GOT3 (cell line): ENCODE data around the gene CEP104.
A peak's percentile ranks its signal among the peaks of the same experiment; 100 is the strongest.

Source experiments
- DNase-seq: peaks from one replicate; lab custom pipeline; 2025; ENCODE audit warnings: mixed read lengths; lab: John Stamatoyannopoulos, UW

The CEP104 gene

DNA sequence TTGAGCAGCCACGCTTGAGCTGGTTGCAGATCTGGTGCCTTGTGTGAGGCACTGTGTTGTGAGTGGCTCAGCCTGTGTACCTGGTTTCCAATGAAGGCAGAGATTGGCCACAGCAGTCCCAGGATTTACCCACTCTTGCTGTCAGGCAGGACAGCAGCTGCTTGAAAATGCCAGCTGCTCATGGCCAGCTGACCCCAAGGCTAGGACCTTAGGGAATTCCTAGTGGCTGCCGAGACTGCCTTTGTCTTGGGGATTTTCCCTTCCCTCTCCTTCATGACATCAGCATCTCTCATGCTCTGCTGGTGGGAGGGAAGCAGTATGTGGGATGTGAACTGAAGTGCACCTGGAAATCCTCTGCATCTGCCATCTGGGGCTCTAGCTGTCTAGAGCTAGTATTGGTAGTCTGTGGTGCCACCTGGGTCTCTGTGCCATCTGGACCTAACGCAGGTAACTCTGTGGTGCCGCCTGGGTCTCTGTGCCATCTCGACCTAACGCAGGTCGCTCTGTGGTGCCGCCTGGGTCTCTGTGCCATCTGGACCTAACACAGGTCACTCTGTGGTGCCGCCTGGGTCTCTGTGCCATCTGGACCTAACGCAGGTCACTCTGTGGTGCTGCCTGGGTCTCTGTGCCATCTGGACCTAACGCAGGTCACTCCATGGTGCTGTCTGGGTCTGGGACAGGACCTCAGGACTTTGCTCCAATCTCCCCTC lies 56.9 kb downstream of the CEP104 start:
- no peak for DNase-seq

DNA sequence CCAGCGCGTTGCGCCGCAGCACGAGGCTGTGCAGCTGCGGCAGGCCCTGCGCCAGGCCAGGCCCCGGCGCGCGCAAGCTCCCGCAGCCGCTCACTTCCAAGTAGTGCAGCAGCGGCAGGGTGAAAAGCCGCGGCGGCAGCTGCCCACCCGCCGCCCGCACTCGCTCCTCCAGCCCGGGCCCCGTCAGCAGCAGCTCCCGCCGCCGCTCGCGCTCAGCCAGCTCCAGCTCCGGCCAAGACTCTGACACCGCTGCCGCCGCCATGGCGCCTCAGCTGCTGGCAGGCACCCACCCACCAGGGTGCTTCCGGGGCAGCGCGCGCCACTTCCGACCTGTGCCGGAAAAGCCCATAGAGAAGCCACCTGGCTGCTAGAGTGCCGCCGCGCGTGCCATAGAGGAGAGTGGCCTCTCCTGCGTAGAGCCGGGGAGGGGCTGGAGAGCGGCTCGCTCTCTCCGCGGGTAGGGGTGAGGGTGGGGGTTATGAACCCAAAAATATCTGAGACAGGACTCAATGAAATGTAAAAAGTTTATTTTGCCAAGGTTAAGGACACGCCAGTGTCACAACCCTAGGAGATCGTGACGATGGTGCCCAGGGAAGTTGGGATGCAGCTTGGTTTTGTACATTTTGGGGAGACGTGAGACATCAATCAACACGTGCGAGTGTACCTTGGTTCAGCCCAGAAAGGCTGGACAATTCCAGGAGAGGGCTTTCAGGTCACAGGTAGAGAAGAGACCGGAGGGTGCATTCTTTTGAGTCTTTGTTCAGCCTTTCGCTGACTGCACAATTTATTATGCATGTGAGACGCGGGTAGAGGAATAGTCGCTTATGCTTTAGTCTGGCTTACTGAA lies 60.6 kb downstream of the CEP104 start, which contains the start of gene LRRC47:
TSS of gene LRRC47 (minus strand) at position 284 of the 847 bp plus-strand sequence. CDS start at position 262, 22 bp downstream.
- peak; percentile 52 for DNase-seq

DNA sequence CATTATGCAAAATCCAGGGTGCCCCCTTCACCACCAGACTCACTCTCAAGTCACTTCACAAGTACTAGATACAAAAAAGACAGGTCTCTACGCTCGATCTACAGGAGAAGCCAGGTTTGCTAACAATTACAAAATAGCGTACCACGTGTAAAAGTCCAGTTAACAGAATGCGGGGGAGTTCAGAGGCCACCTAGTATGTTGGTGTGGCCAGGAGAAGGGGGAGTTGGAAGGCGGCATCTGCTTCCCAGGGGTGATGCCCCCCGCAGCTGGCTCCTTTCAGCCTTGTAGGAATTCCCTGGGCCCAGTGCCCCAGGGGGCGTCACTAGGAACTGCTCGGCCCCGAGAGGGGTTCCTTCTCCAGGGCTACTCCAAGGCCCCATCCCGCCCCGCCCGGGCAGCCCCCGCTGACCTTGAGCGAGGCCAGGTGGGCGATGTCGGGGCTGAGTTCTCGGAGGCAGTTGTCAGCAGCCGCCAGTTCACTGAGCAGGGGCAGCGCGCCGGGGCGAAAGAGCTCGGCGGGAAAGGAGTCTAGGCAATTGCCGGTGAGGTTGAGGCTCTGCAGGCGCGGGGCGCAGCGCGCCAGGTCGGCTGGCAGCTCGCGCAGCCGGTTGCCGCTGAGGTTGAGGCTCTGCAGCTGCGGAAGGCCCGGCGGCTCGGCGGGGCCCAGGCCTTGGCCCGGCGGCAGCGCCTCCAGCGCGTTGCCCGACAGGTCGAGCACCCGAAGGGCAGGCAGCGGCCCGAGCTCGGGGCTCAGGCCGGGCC lies 61.4 kb downstream of the CEP104 start:
- DNase-seq: no peak

DNA sequence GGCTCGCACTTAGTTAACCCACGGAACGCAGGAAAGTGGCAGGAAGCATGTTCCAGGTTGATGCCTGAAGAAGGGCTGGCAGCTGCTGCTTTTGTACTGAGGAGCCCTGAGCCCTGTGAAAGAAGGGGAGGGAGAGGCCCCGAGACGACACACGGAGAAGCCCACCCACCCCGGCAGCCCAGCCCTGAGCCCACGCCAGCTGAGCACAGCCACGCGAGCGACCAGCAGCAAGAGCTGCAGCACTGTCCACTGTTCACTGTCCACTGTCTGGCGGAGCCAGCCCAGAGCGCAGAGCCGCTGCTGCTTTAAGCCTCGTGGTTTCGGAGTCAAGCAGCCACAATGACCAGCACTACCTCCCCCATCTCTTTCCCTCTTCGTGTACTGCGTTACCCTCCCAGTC lies 66.1 kb downstream of the CEP104 start:
- no peak for DNase-seq

DNA sequence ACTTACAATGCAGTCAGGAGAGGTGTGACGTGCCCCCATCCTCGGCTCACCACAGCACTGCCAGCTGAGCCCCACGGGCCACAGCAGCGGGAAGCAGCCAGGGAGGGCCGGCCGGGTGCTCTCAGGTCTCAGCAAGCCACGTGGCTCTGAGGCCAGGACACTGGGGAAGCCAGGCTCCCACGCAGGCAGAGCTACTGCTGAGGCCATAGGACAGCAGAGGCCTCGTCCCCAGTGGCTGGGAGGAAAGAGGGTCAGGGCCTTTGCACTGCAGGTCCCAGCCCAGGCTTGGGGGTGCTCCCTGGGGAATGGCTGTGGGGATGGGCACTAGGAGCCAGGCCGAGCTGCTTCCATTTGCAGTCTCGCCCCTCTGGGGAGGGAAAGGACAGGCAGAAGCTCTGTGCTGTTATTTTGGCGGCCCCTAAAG lies 66.5 kb downstream of the CEP104 start:
- no peak for DNase-seq

DNA sequence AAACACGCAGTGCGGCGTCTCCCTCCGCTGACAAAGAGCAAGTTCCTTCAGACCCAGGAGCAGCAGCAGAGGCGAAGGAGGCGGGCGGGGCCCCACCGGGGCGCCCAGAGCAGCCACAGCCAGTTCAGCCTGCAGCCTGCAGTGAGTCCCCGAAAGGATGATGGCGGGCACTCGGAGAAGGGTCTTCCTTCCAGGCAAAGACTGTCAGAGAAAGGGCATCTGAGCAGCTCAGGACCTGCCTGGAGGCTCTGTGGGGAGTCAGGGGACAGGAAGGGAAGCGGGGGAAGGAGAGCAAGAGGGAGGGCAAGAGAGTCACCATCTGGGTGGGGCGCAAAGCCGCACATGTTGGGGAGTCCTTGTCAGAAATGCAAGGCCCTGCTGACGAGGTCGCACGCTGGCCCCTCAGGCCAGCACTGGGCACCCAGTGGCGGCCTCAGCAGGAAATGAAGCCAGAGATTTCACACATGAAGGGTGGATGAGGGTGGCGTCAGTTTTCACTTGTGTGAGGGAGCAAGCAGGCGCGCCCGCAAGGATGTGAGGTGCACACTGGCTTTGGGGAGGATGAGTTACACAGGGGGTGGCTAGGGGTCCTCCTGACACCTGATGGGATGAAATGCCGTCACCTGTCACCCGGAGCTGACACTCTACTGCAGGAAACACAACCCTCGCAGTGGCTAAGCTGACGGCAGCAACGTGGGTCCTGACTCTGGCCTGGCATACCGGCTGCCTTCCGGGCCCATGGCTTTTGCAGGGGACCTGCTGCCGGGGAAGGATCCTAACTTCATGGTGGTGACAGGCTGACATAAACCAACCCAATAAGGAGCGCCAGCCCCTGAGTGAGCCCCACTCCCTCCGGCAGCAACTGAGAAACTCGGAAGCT lies 67.3 kb downstream of the CEP104 start:
- DNase-seq: no peak

DNA sequence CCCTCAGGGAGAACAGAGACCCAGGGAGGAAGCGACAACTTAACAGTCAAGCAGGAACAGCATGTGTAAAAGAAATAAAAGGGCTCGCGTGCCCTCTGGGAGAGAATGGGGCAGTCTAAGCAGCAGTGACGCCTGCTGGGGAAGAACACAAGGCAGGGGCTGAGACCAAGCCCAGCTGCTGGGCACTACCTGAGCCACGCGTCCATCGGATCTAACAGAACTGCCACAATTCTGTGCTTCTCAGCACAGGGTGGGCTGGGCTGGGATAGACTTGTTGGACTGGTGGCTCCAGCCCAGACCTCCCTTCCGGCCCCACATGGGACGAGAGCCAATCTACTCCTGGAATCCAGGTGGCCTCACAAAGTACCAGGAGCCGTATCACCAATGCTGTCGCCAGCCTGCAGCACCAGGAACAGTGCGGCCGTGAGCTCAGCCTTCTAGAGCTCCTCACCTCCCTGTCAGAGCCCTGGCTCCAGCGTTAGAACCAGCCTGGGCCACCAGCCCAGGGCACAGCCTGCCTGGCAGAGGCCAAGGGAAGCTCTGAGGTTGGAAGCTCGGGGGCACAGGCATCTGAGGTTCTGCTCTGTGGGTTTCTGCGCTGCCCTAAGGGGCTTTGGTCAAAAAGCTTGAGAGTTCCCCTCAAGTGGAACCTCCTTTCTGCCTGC lies 68.1 kb downstream of the CEP104 start:
- DNase-seq: no peak

DNA sequence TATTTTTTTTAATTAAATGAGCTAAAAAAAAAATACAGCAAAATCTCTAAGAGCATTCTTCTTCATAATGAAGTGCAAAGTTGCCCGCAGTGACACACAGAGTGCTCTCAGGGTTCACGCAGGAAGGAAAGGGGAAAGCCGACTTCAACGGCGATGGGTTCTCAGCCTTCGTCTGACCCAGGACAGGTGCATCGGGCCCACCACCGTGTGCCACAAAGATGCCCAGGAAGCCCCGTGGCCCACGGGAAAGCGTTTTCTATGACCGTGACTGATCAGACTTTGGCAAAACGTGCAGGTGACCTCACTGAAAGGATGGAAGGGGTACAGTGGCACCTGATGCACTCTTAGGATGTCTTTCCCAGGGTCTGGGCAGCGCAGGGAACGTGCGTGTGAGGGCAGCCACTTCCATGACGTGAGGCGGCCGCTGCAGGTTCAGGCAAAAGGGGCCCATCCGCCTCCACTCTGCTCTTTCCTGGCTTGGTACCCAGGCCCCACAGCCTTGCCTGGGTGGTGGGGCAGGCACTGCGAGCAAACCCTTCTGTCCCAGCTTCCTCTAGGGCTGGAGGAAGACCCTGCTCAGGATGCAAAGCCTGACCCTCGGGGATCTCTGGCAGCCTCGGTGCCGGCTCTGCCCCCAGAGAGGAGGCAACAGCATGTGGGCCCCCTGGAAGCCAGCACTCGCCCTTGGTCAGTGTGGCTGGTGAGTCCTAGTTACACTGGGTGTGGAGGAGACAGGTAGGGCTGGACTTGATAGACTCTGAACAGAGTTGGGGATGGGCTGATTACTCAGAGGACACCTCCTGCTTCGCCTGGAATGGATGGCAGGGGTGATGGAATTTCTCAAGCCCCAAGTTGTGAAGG lies 69.0 kb downstream of the CEP104 start:
- no peak for DNase-seq

DNA sequence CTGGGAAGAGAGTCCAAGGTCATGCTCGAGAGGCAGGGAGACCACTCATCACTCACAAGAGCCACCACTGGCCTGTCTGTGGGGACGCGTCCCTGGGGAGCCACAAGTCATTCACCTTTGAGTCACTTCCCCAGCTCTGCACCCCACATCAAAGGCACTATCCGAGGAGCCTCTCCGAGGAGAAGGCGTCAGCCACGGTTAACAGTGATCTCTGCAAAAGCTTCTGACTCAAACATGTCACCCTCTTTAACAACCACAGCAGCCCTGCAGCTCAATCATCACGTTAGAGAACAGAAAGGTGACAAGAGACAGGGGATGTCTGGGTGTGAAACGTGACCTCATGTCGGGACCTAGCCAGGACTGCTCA lies 69.7 kb downstream of the CEP104 start:
- no peak for DNase-seq

DNA sequence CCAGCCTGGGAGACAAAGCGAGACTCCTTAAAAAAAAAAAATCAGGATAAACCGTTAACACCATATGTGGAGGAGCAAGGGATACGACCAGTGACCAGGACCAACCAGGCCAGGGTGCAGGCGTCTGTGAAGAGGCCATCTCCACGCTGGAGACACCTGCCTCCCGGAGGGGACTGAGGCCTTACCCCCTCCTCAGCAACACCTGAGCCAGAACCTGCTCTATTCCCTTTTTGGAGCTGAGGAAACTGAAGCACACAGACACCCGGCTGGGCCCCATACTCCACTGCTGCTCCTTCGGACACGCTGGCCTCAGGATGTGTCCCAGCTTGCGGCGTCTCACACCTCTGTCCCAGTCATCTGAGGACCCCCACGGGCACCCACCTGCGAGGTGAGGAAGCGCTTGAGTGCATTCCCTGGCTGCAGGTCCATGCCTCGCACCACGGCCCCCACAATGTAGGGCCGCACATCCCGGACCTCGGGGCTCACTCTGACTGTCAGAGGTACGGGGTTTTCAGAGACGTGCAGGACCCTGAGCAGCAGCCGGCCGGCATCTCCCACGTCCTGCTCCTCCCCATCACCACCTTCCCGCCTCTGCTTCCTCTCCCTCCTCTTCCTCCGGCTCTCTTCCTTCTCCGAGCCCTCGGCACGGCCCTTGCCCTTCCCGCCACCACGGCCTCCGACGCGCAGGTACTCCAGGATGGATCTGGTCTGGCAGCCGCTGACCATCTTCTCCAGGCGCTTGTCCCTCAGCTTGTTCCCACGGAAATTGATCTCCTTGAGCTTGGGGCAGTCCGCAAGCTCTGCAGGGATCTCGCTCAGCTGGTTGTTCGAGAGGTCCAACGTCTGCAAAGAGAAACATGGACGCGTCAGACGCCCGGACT lies 70.3 kb downstream of the CEP104 start:
- DNase-seq: no peak

DNA sequence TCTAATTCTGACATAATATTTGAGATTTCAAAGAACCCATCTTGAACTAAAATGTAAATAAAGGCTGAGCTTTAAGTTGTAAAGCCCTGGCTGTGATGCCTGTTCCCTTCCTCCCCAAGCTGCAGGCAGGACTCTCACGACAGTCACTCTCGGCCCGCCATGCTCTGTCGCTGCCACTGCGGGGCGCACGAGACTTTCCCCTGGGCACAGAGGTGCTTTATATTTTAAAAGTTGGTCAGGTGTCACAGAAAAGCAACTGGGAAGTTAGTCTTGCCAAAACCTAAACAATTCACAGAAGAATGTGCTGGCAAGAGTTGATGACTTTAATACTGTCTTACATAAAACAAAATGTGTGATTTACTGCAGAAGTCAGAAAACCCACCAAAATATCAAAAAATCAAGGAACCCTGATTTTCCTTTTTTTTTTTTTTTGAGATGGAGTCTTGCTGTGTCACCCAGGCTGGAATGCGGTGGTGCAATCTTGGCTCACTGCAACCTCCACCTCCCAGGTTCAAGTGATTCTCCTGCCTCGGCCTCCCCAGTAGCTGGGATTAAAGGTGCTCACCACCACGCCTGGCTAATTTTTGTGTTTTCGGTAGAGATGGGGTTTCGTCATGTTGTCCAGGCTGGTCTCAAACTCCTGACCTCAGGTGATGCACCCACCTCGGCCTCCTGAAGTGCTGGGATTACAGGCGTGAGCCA lies 71.4 kb downstream of the CEP104 start:
- DNase-seq: no peak

DNA sequence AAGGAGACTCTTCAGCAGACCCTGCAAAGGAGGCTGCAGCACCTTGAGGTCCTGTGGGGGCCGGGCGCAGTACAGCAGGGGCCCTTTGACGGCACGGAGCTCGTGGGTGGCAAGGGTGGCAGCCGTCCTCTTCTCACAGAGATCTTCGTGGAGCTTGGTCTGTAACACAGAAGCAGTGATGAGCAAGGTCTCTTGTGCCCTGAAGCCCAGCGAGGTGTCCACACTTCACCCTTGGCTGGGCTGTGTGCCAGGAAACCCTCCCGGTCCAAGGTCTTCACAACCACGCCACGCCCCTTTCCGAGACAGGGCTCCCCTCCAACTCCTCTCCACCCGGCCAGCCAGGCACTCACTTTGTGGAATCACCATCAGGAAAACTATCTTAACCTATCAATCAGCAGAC lies 72.0 kb downstream of the CEP104 start:
- no peak for DNase-seq

DNA sequence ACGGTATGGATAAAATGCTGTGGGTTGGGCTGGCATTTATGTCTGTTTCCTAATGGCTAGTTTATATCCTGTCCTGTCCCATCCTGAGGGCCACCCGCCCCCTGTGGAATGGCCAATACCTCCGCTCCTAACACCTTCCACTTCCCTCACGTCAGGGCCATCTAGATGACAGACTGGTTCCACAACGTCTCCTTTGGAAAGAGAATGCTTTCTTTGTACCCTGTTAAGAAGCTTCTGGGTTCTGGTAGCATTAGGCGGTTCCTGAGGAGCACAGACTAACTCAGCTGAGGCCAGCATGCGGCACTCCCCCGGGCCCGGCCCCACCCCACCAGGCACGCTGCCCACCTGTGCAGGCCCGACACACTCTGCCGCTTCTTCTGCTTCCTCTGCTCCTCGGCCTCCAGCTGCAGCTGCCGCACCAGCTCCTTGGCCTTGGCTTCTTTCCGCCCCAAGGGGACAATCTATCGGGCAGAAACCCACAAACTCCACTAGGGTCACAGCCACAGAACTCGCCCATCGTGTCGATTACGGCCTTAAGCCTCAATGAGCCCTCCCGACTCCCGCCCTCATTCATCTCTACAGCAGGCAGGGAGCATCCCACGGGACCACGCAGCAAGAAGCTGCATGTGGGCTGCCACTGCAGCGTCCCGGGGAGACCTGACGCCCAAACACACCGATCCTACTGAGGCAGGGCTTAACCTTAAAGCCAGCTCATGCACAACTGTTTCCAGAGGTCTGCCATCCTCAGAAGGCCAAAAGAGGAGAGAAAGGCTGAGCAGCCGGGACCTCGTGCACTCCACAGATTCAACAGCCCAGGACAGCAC lies 73.1 kb downstream of the CEP104 start:
- DNase-seq: no peak

DNA sequence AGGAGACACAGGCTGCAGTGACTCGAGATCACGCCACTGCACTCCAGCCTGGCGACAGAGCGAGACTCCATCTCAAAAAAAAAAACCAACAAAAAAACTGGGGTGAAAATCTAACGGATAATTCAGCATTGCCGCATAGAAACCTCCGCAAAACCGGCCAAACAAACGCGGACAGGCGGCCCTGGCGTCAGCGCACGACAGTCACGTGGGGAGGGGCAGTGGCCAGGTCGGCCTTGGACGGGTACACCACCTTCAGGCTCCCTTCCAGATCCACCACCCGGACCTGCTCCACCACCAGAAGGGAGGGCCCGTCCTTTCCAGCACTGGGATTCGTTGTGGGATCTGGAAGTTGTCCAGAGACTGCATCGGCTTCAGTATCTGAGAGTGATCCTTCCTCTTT lies 76.1 kb downstream of the CEP104 start:
- no peak for DNase-seq

DNA sequence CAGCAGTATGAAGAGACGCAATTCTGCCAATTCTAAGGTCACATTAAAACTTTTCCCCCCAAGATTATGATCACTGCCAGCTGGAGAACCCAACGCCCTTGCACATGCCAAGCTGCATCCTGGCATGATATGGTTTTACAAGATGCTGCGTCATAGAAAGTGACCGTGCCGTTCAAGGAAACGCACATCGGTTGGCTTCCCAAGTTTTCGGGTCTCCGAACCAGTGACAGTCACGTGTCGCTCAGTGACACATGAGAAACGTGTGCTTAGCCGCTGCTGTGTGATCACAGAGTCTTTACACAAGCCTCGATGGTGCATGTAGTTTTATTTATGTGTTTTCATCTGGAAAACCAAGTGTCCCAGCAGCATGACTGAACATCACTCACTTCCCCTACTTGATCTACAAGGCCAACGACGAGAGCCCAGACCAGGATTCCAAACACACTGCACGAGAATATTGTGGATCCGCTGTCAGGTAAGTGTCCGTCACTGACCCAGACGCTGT lies 77.0 kb downstream of the CEP104 start:
- no peak for DNase-seq

DNA sequence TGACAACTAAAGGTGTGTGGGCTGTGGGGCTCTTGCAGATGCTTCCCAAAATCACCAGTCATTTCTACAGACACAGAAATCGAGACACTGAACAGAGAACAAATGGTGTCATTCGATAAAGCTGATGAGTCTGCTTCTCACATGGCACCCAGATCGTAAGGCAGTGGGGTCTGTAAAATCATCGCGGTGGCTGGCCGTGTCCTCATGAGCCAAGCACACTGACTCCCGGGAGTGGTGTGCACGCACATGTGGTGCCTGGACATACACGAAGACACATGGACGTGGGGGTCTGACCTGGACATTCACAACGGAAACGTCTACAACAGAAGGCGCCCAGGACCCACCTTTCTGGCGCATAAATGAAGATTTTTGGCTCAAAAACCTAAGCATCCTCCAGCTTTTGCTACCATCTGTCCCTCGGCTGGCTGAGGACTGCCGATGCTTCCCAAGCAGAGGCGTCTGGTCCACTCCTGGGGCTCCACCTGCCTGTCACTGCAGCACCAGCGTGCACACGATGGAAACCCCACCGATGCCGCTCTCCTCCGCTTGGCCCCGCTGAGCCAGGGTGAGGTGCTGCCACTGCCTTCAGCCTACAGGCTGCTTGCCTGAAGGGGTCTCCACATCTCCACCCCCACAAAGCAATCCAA lies 77.6 kb downstream of the CEP104 start:
- DNase-seq: no peak
